NCI-H1048 (cell line): ENCODE measurements around the gene KARS1.

Experiments used
- DNase-seq: peaks from one replicate; lab custom pipeline; 2025; lab: John Stamatoyannopoulos, UW

The KARS1 gene

GRCh38 chr16:75579281-75579834 is 68.1 kb downstream of the KARS1 start:
- no peak for DNase-seq

GRCh38 chr16:75578725-75579124 is 68.7 kb downstream of the KARS1 start:
- no peak for DNase-seq

GRCh38 chr16:75578212-75578611 is 69.3 kb downstream of the KARS1 start:
- DNase-seq = no peak
